GM18868 (cell line): Measurements from ENCODE around the gene RPL18.
"Not testable (repeated sequence)": the region's sequence is repeated elsewhere in the genome, so short reads cannot be mapped to it uniquely, and the experiment has no call there.

Experiments used
- ATAC-seq: cut with Tn5 transposase; IDR thresholded peaks from one replicate; pipeline ENCODE4 v1.9.1; 2021; ENCODE audit warnings: mild to moderate bottlenecking, moderate library complexity; ENCODE audit not compliant: unreplicated experiment

Gene RPL18

DNA sequence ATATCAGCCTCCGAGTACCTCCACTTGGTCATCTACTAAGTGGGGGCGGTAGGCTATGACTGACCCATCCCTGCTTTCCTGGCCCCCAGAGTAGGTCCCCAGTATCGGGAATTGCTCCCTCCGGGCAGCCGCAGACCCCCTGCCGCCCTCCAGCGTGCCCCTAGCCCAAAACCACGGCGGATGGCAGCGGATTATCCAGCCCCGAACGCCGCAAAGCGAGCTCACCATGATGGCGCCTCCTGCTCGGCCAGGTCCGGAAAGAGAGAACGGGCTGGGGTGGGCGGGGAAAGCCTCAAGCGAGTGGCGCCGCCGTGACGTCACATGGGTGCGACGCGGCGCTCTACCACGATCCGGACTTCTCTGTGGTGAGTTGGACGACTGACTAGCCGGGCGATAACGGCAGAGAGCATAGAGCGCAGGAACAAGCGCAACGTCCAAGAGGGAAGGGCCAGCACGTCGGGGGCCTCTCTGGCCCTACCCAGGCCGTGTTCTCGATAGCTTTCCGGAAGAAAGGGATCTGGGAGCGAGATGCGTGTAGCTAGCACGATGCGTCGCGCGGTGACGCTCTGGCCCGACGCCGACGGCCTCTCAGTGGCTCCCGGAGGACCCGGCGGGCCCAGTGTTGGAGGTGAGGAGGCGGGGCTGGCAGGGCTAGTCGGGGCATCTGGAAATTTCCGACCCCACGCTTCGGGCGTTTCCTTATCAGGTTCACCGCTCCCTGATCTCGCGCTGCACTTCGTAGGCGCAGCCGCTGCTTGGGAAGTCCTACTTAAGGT, at the start of gene RPL18, which contains the start of gene SPHK2:
TSS of gene RPL18 (minus strand) at position 263 of the 776 bp plus-strand sequence. CDS start at position 228, 35 bp downstream.
TSS of gene SPHK2 (plus strand) at position 591 of the 776 bp plus-strand sequence. CDS start 1,009 bp downstream, outside the sequence.
- ATAC-seq, result peak; percentile 79

DNA sequence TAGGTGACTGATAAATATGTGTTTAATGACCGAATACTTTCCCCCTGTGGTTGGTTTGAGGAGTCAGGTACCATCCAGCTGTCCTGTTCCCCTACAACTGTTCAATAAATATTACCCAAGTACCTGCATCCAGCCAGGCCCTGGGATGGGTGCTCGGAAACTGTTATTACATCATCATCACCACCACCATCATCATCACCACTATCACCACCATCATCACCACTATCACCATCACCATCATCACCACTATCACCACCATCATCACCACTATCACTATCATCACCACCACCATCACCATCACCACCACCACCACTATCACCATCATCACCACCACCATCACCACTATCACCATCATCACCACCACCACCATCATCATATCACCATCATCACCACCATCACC, 49.8 kb upstream of the RPL18 start:
- ATAC-seq, result no peak

DNA sequence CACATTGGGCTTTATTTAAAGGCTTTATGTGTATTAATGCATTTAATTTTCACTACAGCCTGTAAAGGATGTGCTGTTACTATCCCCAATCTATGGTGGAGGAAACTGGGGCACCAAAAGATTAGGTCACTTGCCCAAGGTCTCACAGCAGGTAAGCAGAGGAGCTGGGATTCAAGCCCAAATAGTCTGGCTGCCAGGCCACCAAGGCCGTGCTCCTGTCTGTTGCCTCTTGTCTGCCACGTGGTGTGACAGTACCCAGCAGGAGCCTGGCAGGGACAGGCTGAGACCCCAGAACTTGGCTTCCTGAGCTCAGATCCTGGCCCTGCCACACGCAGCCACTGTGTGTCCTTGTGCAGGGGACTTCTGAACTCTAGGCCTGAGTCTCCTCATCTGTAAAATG, 49.4 kb upstream of the RPL18 start:
- no peak for ATAC-seq

- ATAC-seq, result no peak
Observed at GRCh38 chr19:48665786-48666185, 46.8 kb upstream of the RPL18 start.

DNA sequence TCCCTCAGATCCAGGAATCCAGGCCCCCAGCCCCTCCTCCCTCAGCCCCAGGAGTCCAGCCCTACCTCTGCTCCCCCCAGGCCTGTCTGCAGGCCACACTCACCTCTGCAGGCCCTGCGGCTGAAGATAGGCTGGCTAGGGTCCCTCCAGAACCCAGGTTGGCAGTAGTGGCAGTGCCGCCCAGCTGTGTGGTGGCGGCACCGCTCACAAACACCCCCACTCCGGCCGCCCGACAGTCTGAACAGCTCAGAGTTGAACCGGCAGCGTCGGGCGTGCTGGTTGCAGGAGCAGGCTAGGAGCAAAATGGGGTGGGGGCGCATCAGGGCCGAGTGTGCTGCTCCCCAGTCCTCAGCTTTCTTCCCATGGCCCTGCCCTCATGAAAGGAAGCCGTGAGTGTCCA, 45.5 kb upstream of the RPL18 start:
- no peak for ATAC-seq

GRCh38 chr19:48663667-48664066, 44.7 kb upstream of the RPL18 start:
- ATAC-seq, result no peak

GRCh38 chr19:48661711-48662090, 42.7 kb upstream of the RPL18 start:
- no peak for ATAC-seq

DNA sequence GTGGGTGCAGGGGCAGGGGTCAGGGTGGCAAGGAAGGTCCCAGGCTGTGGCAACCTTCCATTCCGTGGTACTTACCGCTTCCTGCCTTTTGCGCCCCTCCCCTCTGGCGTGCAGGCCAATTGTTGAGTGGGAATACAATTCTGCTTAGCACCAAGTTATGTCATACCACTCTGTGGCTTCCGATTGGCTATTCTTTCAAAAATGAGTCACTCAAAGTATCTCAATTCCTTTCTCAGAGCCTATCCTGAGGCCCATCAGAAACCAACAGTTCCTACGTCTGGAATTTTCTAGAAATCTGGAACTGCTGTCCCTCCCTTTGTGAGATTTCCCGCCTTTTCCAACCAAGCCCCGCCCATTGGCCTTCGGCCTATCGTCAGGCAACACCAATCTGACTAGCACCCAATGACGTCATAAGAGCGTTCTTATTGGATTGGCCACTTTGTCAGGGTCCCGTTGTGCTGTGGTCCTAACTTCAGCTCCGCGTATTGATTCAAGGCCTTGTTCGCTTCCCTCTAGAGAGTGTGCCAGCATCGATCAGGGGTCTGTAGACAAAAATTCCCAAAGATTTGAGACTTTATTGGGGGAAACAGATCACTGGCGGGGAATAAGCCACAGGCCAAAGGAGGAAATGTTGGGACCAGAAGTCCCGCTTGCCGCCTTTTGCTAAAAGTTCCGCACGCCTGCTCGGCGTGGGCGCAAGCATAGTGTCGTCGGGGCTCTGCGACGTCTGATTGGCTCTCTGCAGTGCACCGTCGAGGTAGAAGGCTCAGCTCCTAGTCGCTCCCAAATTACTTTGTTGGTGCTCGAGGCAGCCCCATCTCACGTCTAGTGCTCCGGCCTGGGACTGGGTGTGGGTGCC, 42.1 kb upstream of the RPL18 start:
- no peak for ATAC-seq

DNA sequence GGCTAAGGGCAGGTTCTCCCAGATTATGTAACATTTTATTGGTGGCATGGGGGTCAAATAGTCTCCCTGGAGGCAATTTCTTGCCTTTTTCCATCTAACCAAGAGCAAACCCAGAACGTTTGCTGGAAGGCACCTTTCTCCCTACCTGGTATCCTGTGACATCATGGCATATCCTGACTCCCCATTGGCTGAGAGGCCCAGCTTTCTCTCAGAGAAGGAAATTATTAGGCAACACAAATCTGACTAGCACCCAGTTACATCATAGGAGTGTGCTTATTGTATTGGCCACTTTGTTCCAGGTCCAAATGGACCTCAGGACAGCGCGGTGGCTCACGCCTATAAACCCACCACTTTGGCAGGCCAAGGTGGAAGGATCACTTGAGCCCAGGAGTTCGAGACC, 40.8 kb upstream of the RPL18 start:
- no peak for ATAC-seq

DNA sequence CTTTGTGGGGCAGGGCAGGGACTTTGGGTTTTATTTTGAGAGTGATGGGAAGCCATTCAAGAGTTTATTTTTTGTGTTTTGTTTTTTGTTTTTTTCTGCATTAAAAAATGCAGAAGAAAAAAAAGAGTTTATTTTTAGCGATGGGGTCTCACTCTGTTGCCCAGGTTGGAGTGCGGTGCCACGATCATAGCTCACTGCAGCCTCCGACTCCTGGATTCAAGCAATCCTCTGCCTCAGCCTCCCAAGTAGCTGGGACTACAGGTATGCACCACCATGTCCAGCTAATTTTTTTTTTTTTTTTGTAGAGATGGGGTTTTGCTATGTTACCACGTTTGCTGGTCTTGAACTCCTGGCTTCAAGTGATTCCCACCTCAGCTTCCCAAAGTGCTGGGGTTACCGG, 39.5 kb upstream of the RPL18 start:
- ATAC-seq, result no peak

DNA sequence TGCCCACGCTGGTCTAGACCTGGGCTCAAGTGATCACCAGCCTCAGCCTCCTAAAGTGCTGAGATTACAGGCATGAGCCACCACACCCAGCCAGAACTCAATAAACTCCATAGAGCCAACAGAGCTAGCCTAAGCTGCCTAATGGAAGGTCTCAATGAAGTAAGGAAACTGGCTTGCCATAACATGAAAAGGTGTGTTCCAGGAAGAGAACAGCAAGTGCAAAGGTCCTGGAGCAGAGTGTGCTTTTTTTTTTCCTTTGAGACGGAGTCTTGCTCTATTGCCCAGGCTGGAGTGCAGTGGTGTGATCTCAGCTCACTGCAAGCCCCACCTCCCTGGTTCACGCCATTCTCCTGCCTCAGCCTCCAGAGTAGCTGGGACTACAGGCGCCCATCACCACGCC, 38.9 kb upstream of the RPL18 start:
- ATAC-seq, result not testable (repeated sequence)

- ATAC-seq, result no peak
Observed at GRCh38 chr19:48656840-48657474, 38.0 kb upstream of the RPL18 start.

DNA sequence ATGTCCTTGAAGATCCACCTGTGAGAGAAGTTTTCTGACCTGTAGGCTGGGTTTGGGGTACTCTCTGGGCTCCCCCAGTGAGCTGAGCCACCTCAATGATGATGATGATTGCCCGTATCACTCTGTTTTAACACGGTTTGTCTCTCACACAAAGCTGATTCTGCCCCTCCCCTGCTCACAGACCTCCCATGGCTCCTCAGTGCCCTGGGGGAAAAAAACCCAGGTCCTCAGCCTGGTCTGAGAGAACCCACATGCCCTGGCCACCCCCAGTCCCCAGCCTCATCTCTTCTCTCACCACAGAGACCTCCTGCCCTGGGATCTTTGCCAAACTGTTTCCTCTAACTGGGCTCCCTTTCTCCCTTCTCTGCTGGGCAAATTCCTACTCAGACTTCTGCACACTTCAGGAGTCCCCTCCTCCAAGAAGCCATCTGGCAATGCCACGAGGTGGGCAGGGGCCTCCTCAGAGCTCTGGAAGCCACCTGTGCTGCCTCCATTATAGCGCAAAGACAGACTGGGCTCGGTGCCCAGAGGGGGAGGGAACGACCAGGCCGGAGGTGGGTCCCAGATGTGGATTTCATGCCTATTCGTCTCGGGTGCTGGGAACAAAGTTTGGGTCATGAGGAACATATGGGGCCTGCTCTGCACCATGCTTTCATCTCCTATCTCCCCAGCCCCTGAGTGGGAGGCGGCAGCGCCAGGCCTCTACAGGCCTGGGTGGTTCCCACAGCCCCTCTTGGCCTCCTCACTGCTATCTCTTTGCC, 35.5 kb upstream of the RPL18 start:
- no peak for ATAC-seq

GRCh38 chr19:48651683-48652048, 32.7 kb upstream of the RPL18 start:
- ATAC-seq, result no peak

DNA sequence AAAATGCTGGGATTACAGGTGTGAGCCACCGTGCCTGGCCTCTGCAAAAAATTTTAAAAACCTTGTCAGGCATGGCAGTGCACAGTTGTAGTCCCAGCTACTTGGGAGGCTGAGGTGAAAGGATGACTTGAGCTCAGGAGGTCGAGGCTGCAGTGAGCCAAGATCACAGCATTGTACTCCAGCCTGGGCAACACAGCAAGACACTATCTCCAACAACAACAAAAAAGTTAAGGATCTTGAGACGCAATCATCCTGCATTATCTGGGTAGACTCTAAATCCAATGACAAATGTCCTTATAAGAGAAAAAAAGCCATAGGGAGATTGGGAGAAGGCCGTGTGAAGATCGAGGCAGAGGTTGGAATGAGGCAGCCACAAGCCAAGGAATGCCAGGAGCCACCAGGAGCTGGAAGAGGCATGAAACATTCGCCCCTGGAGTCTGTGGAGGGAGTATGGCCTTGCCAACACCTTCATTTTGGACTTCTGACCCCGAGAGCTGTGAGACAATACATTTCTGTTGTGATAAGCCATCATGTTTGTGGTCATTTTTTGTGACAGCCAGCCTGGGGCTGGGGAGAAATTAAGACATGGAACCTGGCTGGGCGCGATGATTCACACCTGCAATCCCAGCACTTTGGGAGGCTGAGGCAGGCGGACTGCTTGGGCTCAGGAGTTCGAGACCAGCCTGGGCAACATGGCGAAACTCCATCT, 32.1 kb upstream of the RPL18 start:
- ATAC-seq, result no peak

DNA sequence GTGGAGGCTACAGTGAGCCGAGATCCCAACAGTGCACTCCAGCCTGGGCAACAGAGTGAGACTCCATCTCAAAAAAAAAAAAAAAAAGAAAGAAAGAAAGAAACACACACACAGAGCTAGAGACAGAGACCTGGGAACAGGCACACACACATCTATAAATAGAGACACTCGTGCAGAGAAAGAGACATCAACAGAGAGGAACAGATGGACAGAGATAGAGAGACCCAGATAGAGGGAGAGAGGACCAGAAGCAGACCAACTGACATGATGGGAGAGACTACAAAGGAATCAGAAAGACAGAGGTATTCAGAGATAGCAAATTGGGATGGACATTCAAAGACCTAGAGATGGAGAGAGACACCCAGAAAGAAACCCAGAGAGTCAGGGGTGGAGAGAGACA, 29.2 kb upstream of the RPL18 start:
- ATAC-seq, result no peak

DNA sequence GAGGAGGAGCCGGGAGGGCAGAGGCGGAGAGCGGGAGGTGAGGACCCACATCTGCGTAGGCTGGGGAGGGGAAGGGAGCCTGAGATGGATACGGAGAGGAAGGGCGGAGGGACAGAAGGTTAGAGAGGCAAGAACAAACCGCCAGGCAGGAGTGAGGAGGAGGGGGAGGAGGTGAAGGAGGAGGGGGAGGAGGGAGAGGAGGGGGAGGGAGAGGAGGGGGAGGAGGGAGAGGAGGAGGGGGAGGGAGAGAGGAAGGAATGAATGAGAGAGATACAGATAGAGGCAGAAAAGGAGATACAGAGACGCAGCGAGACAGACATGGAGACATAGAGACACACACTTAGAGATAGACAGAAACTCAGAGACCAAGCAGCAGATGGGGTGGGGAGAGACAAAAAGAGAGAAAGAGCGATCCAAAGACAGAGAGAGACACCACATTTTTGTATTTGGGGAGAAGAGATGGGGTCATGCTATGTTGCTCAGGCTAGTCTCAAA, 27.8 kb upstream of the RPL18 start:
- no peak for ATAC-seq

GRCh38 chr19:48646001-48646721, 27.2 kb upstream of the RPL18 start, which contains the start of gene CA11:
Gene CA11, minus strand, starts transcription at chr19:48646187. Its CDS starts 555 bp downstream, at chr19:48645632.
- peak; percentile 84 for ATAC-seq

DNA sequence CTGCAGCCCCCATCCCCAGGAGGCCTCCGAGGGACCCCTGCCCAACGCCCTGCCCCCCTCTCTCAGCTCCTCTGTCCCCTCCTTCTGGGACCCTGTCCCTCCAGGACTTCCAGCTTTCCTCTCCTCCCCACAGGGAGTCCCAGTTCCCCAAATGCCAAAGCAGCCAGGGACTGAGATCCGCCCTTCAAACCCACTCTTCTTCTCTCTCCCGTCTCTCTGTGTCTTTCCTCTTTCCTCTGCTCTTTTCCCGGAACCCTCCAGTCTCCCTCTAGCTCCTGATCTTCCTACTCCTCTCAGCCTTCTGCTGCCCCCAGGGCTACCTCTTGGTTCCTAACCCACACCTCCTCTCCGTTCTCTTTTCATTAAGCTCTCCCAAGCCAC, 26.6 kb upstream of the RPL18 start:
- no peak for ATAC-seq
